ENCODE measurements around the gene HIPK3.

Gene HIPK3

GRCh38 chr11:33390944-33391892 is 134.0 kb downstream of the HIPK3 start:
- H4K91ac ChIP-seq (ENCODE audit: low read depth, low read length): no peak overlapping the region
- H3K4ac ChIP-seq (ENCODE audit: low read depth, low read length): no peak overlapping the region
- H3K9me3 ChIP-seq (ENCODE audit: insufficient read depth, low read depth, low read length): no peaks in the 10 kb centered on the region
- H3K18ac ChIP-seq (ENCODE audit: low read length): no peak overlapping the region
- no peaks in the 10 kb centered on the region for H3K79me2 ChIP-seq (ENCODE audit: control insufficient read depth, insufficient read depth, low read length, poor library complexity)
- no peak overlapping the region for H3K4me2 ChIP-seq (ENCODE audit: low read length)
- H2BK12ac ChIP-seq (ENCODE audit: low read length): no peak overlapping the region
- H2AFZ ChIP-seq (ENCODE audit: insufficient read depth, low read length, poor library complexity): no peak overlapping the region
- H3K4me3 ChIP-seq (ENCODE audit: low read depth, low read length): no peak overlapping the region
- no peak overlapping the region for H4K12ac ChIP-seq (ENCODE audit: low read depth, low read length)
- no peak overlapping the region for H3K14ac ChIP-seq (ENCODE audit: low read length)
- H2AK5ac ChIP-seq (ENCODE audit: low read length): no peak overlapping the region
- H3K23ac ChIP-seq (ENCODE audit: low read length): no peak overlapping the region
- H4K8ac ChIP-seq (ENCODE audit: low read depth, low read length): no peak overlapping the region
- WGBS (ENCODE audit: extremely low coverage, insufficient coverage, insufficient read length): no CpG with 5 or more reads among the region's 13 CpGs
- H2BK5ac ChIP-seq (ENCODE audit: low read depth, low read length, poor library complexity): no peak overlapping the region
- no peak overlapping the region for H3K27ac ChIP-seq (ENCODE audit: low read depth, low read length)
- peaks cover 0 to 3% of the 10 kb centered on the region in 2 experiments for H3K4me1 ChIP-seq (ENCODE audit: control insufficient read depth in 1 of 2, insufficient read depth in 2 of 2, low read length in 2 of 2)
- H3K79me1 ChIP-seq (ENCODE audit: low read length): no peaks in the 10 kb centered on the region
- no peak for DNase-seq
- H2BK120ac ChIP-seq (ENCODE audit: insufficient read depth, low read length, poor library complexity): no peak overlapping the region
- no peak overlapping the region for H3K9ac ChIP-seq (ENCODE audit: low read length)
- no peaks in the 10 kb centered on the region for H3K27me3 ChIP-seq (ENCODE audit: insufficient read depth, low read length)
- H3K36me3 ChIP-seq (ENCODE audit: control insufficient read depth in 1 of 2, insufficient read depth in 2 of 2, low read length in 2 of 2): no peaks in the 10 kb centered on the region

GRCh38 chr11:33391893-33392251 is 134.7 kb downstream of the HIPK3 start:
- no peaks in the 10 kb centered on the region for H3K27me3 ChIP-seq (ENCODE audit: insufficient read depth, low read length)
- peaks cover 0 to 3% of the 10 kb centered on the region in 2 experiments for H3K4me1 ChIP-seq (ENCODE audit: control insufficient read depth in 1 of 2, insufficient read depth in 2 of 2, low read length in 2 of 2)
- no peak overlapping the region for H3K18ac ChIP-seq (ENCODE audit: low read length)
- H3K9ac ChIP-seq (ENCODE audit: low read length): no peak overlapping the region
- no peak overlapping the region for H2BK120ac ChIP-seq (ENCODE audit: insufficient read depth, low read length, poor library complexity)
- H2AK5ac ChIP-seq (ENCODE audit: low read length): no peak overlapping the region
- no peak overlapping the region for H3K27ac ChIP-seq (ENCODE audit: low read depth, low read length)
- DNase-seq: no peak
- no peak overlapping the region for H3K4me2 ChIP-seq (ENCODE audit: low read length)
- no peak overlapping the region for H4K8ac ChIP-seq (ENCODE audit: low read depth, low read length)
- no peak overlapping the region for H2BK12ac ChIP-seq (ENCODE audit: low read length)
- H4K12ac ChIP-seq (ENCODE audit: low read depth, low read length): no peak overlapping the region
- no peaks in the 10 kb centered on the region for H3K79me1 ChIP-seq (ENCODE audit: low read length)
- H3K4ac ChIP-seq (ENCODE audit: low read depth, low read length): no peak overlapping the region
- no peaks in the 10 kb centered on the region for H3K79me2 ChIP-seq (ENCODE audit: control insufficient read depth, insufficient read depth, low read length, poor library complexity)
- H3K9me3 ChIP-seq (ENCODE audit: insufficient read depth, low read depth, low read length): no peaks in the 10 kb centered on the region
- no CpG with 5 or more reads among the region's 2 CpGs for WGBS (ENCODE audit: extremely low coverage, insufficient coverage, insufficient read length)
- no peak overlapping the region for H2AFZ ChIP-seq (ENCODE audit: insufficient read depth, low read length, poor library complexity)
- no peak overlapping the region for H4K91ac ChIP-seq (ENCODE audit: low read depth, low read length)
- H3K23ac ChIP-seq (ENCODE audit: low read length): no peak overlapping the region
- no peak overlapping the region for H2BK5ac ChIP-seq (ENCODE audit: low read depth, low read length, poor library complexity)
- H3K36me3 ChIP-seq (ENCODE audit: control insufficient read depth in 1 of 2, insufficient read depth in 2 of 2, low read length in 2 of 2): no peaks in the 10 kb centered on the region
- H3K14ac ChIP-seq (ENCODE audit: low read length): no peak overlapping the region
- no peak overlapping the region for H3K4me3 ChIP-seq (ENCODE audit: low read depth, low read length)

GRCh38 chr11:33394431-33395109 is 137.4 kb downstream of the HIPK3 start:
- Histone ChIP-seq H2BK12ac (ENCODE audit: low read length) (no peak overlapping the region), H3K4ac (ENCODE audit: low read depth, low read length) (no peak overlapping the region), H3K79me1 (ENCODE audit: low read length) (no peaks in the 10 kb centered on the region), H3K4me3 (ENCODE audit: low read depth, low read length) (no peak overlapping the region), H2BK5ac (ENCODE audit: low read depth, low read length, poor library complexity) (no peak overlapping the region), H4K12ac (ENCODE audit: low read depth, low read length) (no peak overlapping the region), H3K23ac (ENCODE audit: low read length) (no peak overlapping the region), H2AK5ac (ENCODE audit: low read length) (no peak overlapping the region), H3K27ac (ENCODE audit: low read depth, low read length) (no peak overlapping the region), H3K9me3 (ENCODE audit: insufficient read depth, low read depth, low read length) (no peaks in the 10 kb centered on the region), H3K9ac (ENCODE audit: low read length) (no peak overlapping the region), H3K27me3 (ENCODE audit: insufficient read depth, low read length) (no peaks in the 10 kb centered on the region), H3K79me2 (ENCODE audit: control insufficient read depth, insufficient read depth, low read length, poor library complexity) (no peaks in the 10 kb centered on the region), H4K91ac (ENCODE audit: low read depth, low read length) (no peak overlapping the region), H2BK120ac (ENCODE audit: insufficient read depth, low read length, poor library complexity) (no peak overlapping the region), H4K8ac (ENCODE audit: low read depth, low read length) (no peak overlapping the region), H2AFZ (ENCODE audit: insufficient read depth, low read length, poor library complexity) (no peak overlapping the region), H3K4me1 (ENCODE audit: control insufficient read depth in 1 of 2, insufficient read depth in 2 of 2, low read length in 2 of 2) (peaks cover 0 to 3% of the 10 kb centered on the region in 2 experiments), H3K14ac (ENCODE audit: low read length) (no peak overlapping the region), H3K18ac (ENCODE audit: low read length) (no peak overlapping the region), H3K4me2 (ENCODE audit: low read length) (no peak overlapping the region), H3K36me3 (ENCODE audit: control insufficient read depth in 1 of 2, insufficient read depth in 2 of 2, low read length in 2 of 2) (no peaks in the 10 kb centered on the region)
- no peak for DNase-seq
- no CpG with 5 or more reads among the region's 6 CpGs for WGBS (ENCODE audit: extremely low coverage, insufficient coverage, insufficient read length)

- WGBS (ENCODE audit: extremely low coverage, insufficient coverage, insufficient read length): 100% methylated on average over 1 of the region's 3 CpGs
- H2BK12ac ChIP-seq (ENCODE audit: low read length): no peak overlapping the region
- no peak overlapping the region for H3K4me3 ChIP-seq (ENCODE audit: low read depth, low read length)
- H3K4ac ChIP-seq (ENCODE audit: low read depth, low read length): no peak overlapping the region
- no peaks in the 10 kb centered on the region for H3K9me3 ChIP-seq (ENCODE audit: insufficient read depth, low read depth, low read length)
- H3K4me1 ChIP-seq (ENCODE audit: control insufficient read depth in 1 of 2, insufficient read depth in 2 of 2, low read length in 2 of 2): peaks cover 0 to 3% of the 10 kb centered on the region in 2 experiments
- H2AFZ ChIP-seq (ENCODE audit: insufficient read depth, low read length, poor library complexity): no peak overlapping the region
- H3K23ac ChIP-seq (ENCODE audit: low read length): no peak overlapping the region
- no peak overlapping the region for H3K27ac ChIP-seq (ENCODE audit: low read depth, low read length)
- no peak overlapping the region for H4K8ac ChIP-seq (ENCODE audit: low read depth, low read length)
- H3K14ac ChIP-seq (ENCODE audit: low read length): no peak overlapping the region
- no peak overlapping the region for H2BK120ac ChIP-seq (ENCODE audit: insufficient read depth, low read length, poor library complexity)
- H2AK5ac ChIP-seq (ENCODE audit: low read length): no peak overlapping the region
- no peak overlapping the region for H3K18ac ChIP-seq (ENCODE audit: low read length)
- H3K36me3 ChIP-seq (ENCODE audit: control insufficient read depth in 1 of 2, insufficient read depth in 2 of 2, low read length in 2 of 2): no peaks in the 10 kb centered on the region
- no peaks in the 10 kb centered on the region for H3K79me1 ChIP-seq (ENCODE audit: low read length)
- H3K79me2 ChIP-seq (ENCODE audit: control insufficient read depth, insufficient read depth, low read length, poor library complexity): no peaks in the 10 kb centered on the region
- no peak overlapping the region for H4K91ac ChIP-seq (ENCODE audit: low read depth, low read length)
- H4K12ac ChIP-seq (ENCODE audit: low read depth, low read length): no peak overlapping the region
- no peaks in the 10 kb centered on the region for H3K27me3 ChIP-seq (ENCODE audit: insufficient read depth, low read length)
- H3K4me2 ChIP-seq (ENCODE audit: low read length): no peak overlapping the region
- no peak for DNase-seq
- H3K9ac ChIP-seq (ENCODE audit: low read length): no peak overlapping the region
- H2BK5ac ChIP-seq (ENCODE audit: low read depth, low read length, poor library complexity): no peak overlapping the region
These were observed 139.2 kb downstream of the HIPK3 start for GRCh38 chr11:33396361-33396760.
